Measurements from ENCODE around the gene KRT81.

Gene KRT81

GRCh38 chr12:52291267-52291935 lies at the start of gene KRT81:
Gene KRT81 (minus strand): TSS chr12:52291534. CDS start chr12:52291465, 69 bp downstream.
- no peak for FAIRE-seq
- no peak for DNase-seq (ENCODE audit: low spot score)

DNA sequence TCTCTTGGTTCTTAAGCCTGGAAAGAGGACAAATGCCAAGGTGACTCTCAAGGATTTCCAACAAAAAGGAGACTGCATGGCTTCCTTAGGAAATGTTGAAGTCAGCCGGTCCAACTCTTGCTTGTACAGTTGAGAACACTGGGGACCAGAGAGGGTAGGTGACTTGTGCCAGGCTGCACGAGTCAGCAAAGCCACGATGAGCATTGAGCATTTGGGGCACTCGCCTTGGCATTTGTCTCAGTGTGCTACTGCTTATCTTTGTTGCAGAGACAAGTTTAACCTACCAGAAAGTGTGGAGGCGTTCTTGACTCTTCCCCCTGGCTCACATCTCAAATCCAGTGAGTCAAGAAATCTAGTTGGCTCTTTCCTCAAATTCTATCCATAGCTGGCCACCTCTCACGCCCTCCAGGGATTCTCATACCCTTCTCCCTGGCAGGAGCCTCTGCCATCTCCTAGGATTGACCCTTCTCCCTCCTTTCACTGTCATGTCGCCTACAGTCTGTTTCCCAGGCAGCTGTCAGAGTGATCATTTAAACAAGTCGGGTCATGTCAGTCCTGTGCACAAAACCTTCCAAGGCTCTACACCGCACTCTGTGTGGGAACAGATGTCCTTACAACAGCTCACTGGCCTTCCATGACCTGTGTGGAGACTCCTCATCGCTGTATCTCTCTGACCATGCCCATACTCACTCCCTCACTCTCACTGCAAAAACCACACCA lies 47.1 kb upstream of the KRT81 start:
- DNase-seq (ENCODE audit: low spot score) (no peak), FAIRE-seq (no peak)

- FAIRE-seq = peak; percentile 35
- DNase-seq (ENCODE audit: low spot score) = no peak
Observed at GRCh38 chr12:52337054-52337453, 45.7 kb upstream of the KRT81 start.

- no peak for DNase-seq (ENCODE audit: low spot score)
- no peak for FAIRE-seq
Observed at GRCh38 chr12:52336641-52337040, 45.3 kb upstream of the KRT81 start.

- FAIRE-seq (no peak), DNase-seq (ENCODE audit: low spot score) (no peak)
Observed at GRCh38 chr12:52335598-52336262, 44.4 kb upstream of the KRT81 start.

- DNase-seq (ENCODE audit: low spot score) (no peak), FAIRE-seq (no peak)
Observed at GRCh38 chr12:52334185-52334584, 42.9 kb upstream of the KRT81 start.

- FAIRE-seq (no peak), DNase-seq (ENCODE audit: low spot score) (no peak)
Observed at GRCh38 chr12:52333321-52333720, 42.0 kb upstream of the KRT81 start.

- FAIRE-seq (no peak), DNase-seq (ENCODE audit: low spot score) (no peak)
Observed at GRCh38 chr12:52332381-52332780, 41.0 kb upstream of the KRT81 start.

GRCh38 chr12:52331833-52332232 lies 40.5 kb upstream of the KRT81 start:
- DNase-seq (ENCODE audit: low spot score) (no peak), FAIRE-seq (no peak)

- DNase-seq (ENCODE audit: low spot score) (no peak), FAIRE-seq (no peak)
Observed at GRCh38 chr12:52331039-52331438, 39.7 kb upstream of the KRT81 start.

GRCh38 chr12:52327830-52328500 lies 36.6 kb upstream of the KRT81 start:
- FAIRE-seq (no peak), DNase-seq (ENCODE audit: low spot score) (no peak)

DNA sequence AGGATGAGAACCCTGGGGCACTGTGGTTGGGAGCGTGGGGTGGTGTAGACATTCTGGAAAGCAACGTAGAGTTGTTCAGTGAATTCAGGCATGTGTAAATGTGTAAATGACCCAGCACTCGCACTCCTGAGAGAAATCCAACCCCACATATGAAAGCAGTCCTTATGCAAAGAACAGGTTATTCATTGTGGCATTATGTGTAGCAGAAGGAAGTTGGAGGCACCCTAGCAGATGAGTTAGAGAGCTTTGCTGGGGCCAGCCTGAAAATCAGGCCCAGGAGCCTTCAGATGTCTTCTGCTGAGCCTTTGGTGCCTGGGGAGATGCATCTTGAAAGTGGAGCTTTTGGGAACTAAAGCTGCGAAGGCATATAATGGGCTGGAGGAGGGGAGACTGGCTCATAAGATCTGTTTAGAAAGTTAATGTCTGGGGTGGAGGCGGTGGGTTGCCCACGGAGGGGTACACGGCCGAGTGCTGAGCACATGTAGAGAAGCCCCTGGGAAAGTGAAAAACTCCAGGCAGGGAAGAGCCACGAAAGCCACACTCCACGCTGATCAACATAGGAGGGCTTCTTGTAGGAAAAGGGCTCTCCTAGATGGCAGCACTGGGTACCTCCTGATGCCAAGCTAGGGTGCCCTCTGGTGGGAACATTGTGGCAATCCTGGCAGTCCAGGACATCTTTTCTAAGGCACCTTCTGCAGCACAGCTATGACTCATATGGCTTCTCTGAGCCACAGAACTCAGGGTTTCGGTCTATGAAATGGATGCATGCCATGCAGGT lies 35.9 kb upstream of the KRT81 start:
- DNase-seq (ENCODE audit: low spot score) (peak; percentile 91), FAIRE-seq (peak; percentile 88)

GRCh38 chr12:52324153-52324444 lies 32.8 kb upstream of the KRT81 start:
- FAIRE-seq = no peak
- no peak for DNase-seq (ENCODE audit: low spot score)

GRCh38 chr12:52323416-52324152 lies 32.2 kb upstream of the KRT81 start:
- FAIRE-seq = no peak
- no peak for DNase-seq (ENCODE audit: low spot score)

DNA sequence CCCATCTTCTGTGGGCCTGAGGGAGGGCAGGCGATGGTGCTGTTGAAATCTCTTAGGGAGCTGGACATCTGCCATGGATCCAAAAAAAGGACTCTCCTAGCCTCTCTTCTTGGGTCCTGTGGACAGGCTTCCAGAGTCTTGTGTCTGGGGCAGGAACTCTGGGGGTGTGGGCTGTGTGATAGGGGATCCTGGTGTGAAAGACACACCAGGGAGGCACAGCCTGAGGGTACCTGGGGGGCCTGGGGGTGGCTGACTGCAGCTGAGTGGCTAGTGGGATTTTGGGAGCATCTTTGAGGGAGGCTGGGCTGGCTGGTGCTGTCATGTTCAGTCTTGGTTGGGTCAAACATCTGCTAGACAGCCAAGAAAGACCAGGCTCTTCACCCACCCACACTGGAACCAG lies 31.7 kb upstream of the KRT81 start:
- FAIRE-seq = no peak
- no peak for DNase-seq (ENCODE audit: low spot score)

DNA sequence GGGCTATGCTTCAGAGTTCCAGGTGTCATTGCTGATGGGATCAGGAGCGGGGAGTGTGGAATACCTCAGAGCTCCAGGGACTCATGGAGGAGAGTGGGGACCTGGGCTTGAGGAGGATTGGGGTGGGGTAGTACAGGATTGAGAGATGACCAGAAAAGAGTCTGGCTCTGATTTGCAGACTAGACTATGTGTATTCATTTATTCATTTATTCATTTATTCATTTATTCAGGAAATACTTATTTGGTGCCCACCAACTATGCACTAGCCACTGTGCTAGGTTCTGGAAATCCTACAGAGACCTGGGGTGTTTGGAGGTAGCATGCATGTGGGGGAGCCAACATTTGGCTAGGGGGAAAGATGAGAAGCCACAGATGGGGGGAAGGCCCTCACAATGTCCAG lies 30.7 kb upstream of the KRT81 start:
- FAIRE-seq = no peak
- no peak for DNase-seq (ENCODE audit: low spot score)

DNA sequence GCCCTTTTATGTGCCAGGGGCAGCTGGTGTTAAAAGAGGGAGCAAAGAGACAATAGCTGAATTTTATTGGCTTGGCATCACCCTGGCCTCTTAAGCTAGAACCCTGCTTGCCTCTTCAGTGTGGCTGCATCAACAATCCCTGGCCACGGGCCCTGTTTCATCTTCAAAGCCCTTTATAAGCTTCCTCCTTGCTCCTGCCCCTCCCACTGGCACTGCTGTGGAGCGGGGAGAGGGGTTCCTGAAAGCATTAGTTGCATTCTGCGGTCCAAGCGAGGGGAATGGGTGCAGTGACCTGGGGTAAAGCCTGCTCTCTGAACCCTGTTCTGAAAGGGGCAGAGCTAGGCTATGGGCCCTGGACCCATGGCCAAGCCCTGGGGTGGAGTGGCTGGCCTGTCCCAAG lies 30.1 kb upstream of the KRT81 start:
- FAIRE-seq = no peak
- DNase-seq (ENCODE audit: low spot score) = no peak

GRCh38 chr12:52320784-52321400 lies 29.6 kb upstream of the KRT81 start, which contains the start of gene KRT83:
Gene KRT83 (minus strand): TSS chr12:52321398. CDS start chr12:52321335, 63 bp downstream.
- FAIRE-seq (no peak), DNase-seq (ENCODE audit: low spot score) (no peak)

DNA sequence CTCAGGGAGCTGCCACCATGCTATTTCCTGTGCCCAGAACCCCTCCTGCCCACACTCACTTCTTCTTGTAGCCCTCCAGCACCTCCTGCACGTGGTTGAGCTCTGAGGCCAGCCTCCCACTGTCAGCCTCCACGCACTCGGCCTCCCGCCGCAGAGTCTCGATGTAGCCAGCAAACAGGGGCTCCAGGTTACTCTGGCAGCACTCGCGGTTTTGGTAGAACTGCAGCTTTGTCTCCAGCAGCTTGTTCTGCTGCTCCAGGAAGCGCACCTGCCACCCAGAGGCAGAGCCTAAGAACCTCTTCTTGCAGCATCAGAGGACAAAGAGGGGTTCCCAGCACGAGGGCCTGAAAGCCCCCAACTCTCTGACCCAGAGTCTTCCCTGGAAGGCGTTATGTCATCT lies 27.8 kb upstream of the KRT81 start:
- FAIRE-seq (no peak), DNase-seq (ENCODE audit: low spot score) (no peak)
